Astrocyte (in vitro differentiated cells and primary cell): Measurements from ENCODE around the gene LYPLA2. TPM values are rescaled to one million over a fixed set of nuclear protein-coding genes. Genes with fewer than 3 reads are reported as not detected.

Experiments
- DNase-seq: peaks from one replicate; pipeline ENCODE4 v3.0.0-alpha.2; 2010; ENCODE audit warnings: low read depth
- FAIRE-seq: peaks from 2 replicates; lab custom pipeline; 2011; peaks lifted over from hg19 to GRCh38; lab: Jason Lieb, UNC
- H2AFZ ChIP-seq: 2 replicates; pipeline ENCODE4 v1.6.0; 2012; ENCODE audit warnings: low read depth, low read length, inconsistent platforms
- H3K27ac ChIP-seq: 2 replicates; pipeline ENCODE4 v1.5.1; 2011; ENCODE audit warnings: low read depth, low read length, inconsistent platforms
- H3K27me3 ChIP-seq: 2 replicates; pipeline ENCODE4 v1.6.0; 2011; ENCODE audit warnings: low read length, inconsistent platforms; ENCODE audit not compliant: insufficient read depth
- H3K36me3 ChIP-seq: 2 replicates; pipeline ENCODE4 v1.5.1; 2011; ENCODE audit warnings: low read length, inconsistent platforms; ENCODE audit not compliant: insufficient read depth
- H3K4me1 ChIP-seq: 2 replicates; pipeline ENCODE4 v1.5.1; 2011; ENCODE audit warnings: low read length, inconsistent platforms; ENCODE audit not compliant: insufficient read depth
- H3K4me2 ChIP-seq: 2 replicates; pipeline ENCODE4 v1.6.0; 2012; ENCODE audit warnings: low read length, inconsistent platforms
- H3K4me3 ChIP-seq: 2 replicates; pipeline ENCODE4 v1.5.1; 2011; ENCODE audit warnings: low read depth, mild to moderate bottlenecking, low read length, inconsistent platforms; ENCODE audit not compliant: insufficient read depth
- H3K79me2 ChIP-seq: 2 replicates; pipeline ENCODE4 v1.6.0; 2012; ENCODE audit warnings: mild to moderate bottlenecking, low read length, inconsistent platforms; ENCODE audit not compliant: insufficient read depth
- H3K9ac ChIP-seq: 2 replicates; pipeline ENCODE4 v1.6.0; 2012; ENCODE audit warnings: mild to moderate bottlenecking, low read length, inconsistent platforms
- H3K9me3 ChIP-seq: 2 replicates; pipeline ENCODE4 v1.5.1; 2012; ENCODE audit warnings: low read depth, mild to moderate bottlenecking, low read length, inconsistent platforms; ENCODE audit not compliant: insufficient read depth
- H4K20me1 ChIP-seq: 2 replicates; pipeline ENCODE4 v1.6.0; 2012; ENCODE audit warnings: low read length, inconsistent platforms; ENCODE audit not compliant: insufficient read depth
- H3K27ac Mint-ChIP-seq: one replicate; pipeline ENCODE4 v1.8.0; 2021; ENCODE audit warnings: mild to moderate bottlenecking, mixed read lengths; ENCODE audit not compliant: unreplicated experiment
- H3K27me3 Mint-ChIP-seq: one replicate; pipeline ENCODE4 v1.8.0; 2021; ENCODE audit warnings: low read depth, mixed read lengths; ENCODE audit not compliant: unreplicated experiment
- H3K36me3 Mint-ChIP-seq: one replicate; pipeline ENCODE4 v1.8.0; 2021; ENCODE audit warnings: low read depth, mixed read lengths; ENCODE audit not compliant: unreplicated experiment
- H3K4me1 Mint-ChIP-seq: one replicate; pipeline ENCODE4 v1.8.0; 2021; ENCODE audit warnings: low read depth, mixed read lengths; ENCODE audit not compliant: unreplicated experiment
- H3K4me3 Mint-ChIP-seq: one replicate; pipeline ENCODE4 v1.8.0; 2021; ENCODE audit warnings: mild to moderate bottlenecking, moderate library complexity, mixed read lengths; ENCODE audit not compliant: unreplicated experiment
- H3K9me3 Mint-ChIP-seq: one replicate; pipeline ENCODE4 v1.8.0; 2021; ENCODE audit warnings: mild to moderate bottlenecking, mixed read lengths; ENCODE audit not compliant: unreplicated experiment
- EZH2 ChIP-seq: IDR thresholded peaks from 2 replicates; pipeline ENCODE4 v1.6.1; 2012; ENCODE audit warnings: mild to moderate bottlenecking, low read length, inconsistent platforms; ENCODE audit not compliant: insufficient read depth
- total RNA-seq: library from RNA; stranded (reverse); gene quantifications from 2 replicates; pipeline ENCODE4 v1.2.1, GENCODE V29; 2021
- TF ChIP-seq, protein P1 (sequence below): IDR thresholded peaks from 2 replicates; pipeline ENCODE4 v1.5.1; 2011; ENCODE audit warnings: low read depth, mild to moderate bottlenecking, inconsistent platforms, low read length, moderate library complexity; ENCODE audit not compliant: insufficient read depth

LYPLA2 gene
- total RNA-seq, 1 donor from 2014 or later: 91.7 TPM

DNA sequence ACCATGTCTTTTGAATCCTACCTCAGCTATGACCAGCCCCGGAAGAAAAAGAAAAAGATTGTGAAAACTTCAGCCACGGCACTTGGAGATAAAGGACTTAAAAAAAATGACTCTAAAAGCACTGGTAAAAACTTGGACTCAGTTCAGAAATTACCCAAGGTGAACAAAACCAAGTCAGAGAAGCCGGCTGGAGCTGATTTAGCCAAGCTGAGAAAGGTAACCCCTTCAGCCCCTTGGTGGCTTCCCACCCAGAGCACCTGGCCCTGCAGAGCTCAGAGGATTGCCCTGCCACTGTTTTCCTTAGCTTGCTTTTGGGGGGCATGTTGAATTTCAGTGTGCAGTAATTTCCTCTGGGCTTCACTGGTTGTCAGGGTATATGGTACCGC is 39.1 kb upstream of the LYPLA2 start:
- Histone ChIP-seq H2AFZ (no peak overlapping the region), H3K9me3 (no peaks in the 10 kb centered on the region), H3K36me3 (peaks cover 66% of the 10 kb centered on the region), H3K27ac (no peak overlapping the region), H3K4me1 (peaks cover 6% of the 10 kb centered on the region), H3K9ac (no peak overlapping the region), H3K27me3 (no peaks in the 10 kb centered on the region), H4K20me1 (peaks cover 88% of the 10 kb centered on the region), H3K4me2 (no peak overlapping the region), H3K4me3 (no peak overlapping the region), H3K79me2 (peaks cover 48% of the 10 kb centered on the region)
- peaks cover 20% of the 10 kb centered on the region for H3K36me3 Mint-ChIP-seq
- FAIRE-seq: no peak
- no peak for DNase-seq
- peak overlapping the region; percentile 11 for H3K4me3 Mint-ChIP-seq
- TF ChIP-seq EZH2: no peak
- TF ChIP-seq, protein P1, sequence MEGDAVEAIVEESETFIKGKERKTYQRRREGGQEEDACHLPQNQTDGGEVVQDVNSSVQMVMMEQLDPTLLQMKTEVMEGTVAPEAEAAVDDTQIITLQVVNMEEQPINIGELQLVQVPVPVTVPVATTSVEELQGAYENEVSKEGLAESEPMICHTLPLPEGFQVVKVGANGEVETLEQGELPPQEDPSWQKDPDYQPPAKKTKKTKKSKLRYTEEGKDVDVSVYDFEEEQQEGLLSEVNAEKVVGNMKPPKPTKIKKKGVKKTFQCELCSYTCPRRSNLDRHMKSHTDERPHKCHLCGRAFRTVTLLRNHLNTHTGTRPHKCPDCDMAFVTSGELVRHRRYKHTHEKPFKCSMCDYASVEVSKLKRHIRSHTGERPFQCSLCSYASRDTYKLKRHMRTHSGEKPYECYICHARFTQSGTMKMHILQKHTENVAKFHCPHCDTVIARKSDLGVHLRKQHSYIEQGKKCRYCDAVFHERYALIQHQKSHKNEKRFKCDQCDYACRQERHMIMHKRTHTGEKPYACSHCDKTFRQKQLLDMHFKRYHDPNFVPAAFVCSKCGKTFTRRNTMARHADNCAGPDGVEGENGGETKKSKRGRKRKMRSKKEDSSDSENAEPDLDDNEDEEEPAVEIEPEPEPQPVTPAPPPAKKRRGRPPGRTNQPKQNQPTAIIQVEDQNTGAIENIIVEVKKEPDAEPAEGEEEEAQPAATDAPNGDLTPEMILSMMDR: no peak
- no peaks in the 10 kb centered on the region for H3K27me3 Mint-ChIP-seq
- H3K4me1 Mint-ChIP-seq: peaks cover 28% of the 10 kb centered on the region
- H3K9me3 Mint-ChIP-seq: no peaks in the 10 kb centered on the region
- H3K27ac Mint-ChIP-seq: no peak overlapping the region

DNA sequence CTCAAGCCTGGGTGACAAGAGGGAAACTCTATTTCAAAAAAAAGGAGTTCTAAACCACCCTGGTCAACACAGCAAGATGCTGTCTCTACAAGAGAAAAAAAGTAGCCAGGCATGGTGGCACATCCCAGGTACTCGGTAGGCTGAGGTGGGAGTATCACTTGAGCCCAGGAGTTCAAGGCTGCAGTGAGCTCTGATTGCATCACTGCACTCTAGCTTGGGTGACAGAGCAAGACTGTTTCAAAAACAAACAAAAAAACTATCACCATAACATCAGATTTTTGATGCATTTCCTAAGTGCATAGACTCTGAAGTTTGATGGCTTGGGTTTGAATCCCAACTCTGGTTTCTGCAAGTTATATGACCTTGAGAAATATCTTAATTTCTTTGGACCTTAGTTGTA is 38.0 kb upstream of the LYPLA2 start:
- Histone ChIP-seq H3K9ac (no peak overlapping the region), H3K27ac (no peak overlapping the region), H3K4me2 (no peak overlapping the region), H3K79me2 (peaks cover 37% of the 10 kb centered on the region), H3K4me3 (no peak overlapping the region), H3K27me3 (no peaks in the 10 kb centered on the region), H3K9me3 (no peaks in the 10 kb centered on the region), H2AFZ (no peak overlapping the region), H3K4me1 (peaks cover 7% of the 10 kb centered on the region), H3K36me3 (peaks cover 73% of the 10 kb centered on the region), H4K20me1 (peaks cover 83% of the 10 kb centered on the region)
- Mint-ChIP-seq H3K36me3 (peaks cover 20% of the 10 kb centered on the region), H3K4me1 (peaks cover 20% of the 10 kb centered on the region), H3K27ac (no peak overlapping the region), H3K27me3 (no peaks in the 10 kb centered on the region), H3K9me3 (no peaks in the 10 kb centered on the region), H3K4me3 (no peak overlapping the region)
- no peak for TF ChIP-seq EZH2
- TF ChIP-seq, protein P1: no peak
- DNase-seq (no peak), FAIRE-seq (no peak)

DNA sequence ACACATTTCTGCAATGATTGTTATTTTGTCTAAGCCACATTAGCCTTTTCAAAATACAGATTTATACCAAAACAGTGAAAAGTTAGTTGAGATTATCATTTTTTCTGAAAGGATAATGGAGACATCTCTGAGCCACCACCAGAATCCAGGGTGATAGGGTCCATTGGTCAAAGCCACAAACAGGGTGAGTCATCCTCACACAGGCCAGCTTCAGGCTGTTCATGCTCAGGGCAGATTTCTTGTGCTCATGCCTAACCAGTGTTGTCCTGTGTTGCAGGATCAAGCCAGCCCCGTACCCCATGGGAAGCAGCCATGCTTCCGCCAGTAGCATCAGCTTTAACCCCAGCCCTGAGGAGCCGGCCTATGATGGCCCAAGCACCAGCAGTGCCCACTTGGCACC is 34.3 kb upstream of the LYPLA2 start:
- Histone ChIP-seq H3K4me3 (no peak overlapping the region), H2AFZ (no peak overlapping the region), H3K4me1 (peaks cover 7% of the 10 kb centered on the region), H3K27ac (peak overlapping the region; percentile 14), H3K9me3 (no peaks in the 10 kb centered on the region), H3K9ac (no peak overlapping the region), H3K36me3 (peaks cover 89% of the 10 kb centered on the region), H3K79me2 (peaks cover 21% of the 10 kb centered on the region), H3K4me2 (no peak overlapping the region), H4K20me1 (peaks cover 87% of the 10 kb centered on the region), H3K27me3 (no peaks in the 10 kb centered on the region)
- Mint-ChIP-seq H3K4me1 (peaks cover 21% of the 10 kb centered on the region), H3K4me3 (no peak overlapping the region), H3K36me3 (peaks cover 22% of the 10 kb centered on the region), H3K27ac (peak overlapping the region; percentile 58), H3K9me3 (no peaks in the 10 kb centered on the region), H3K27me3 (no peaks in the 10 kb centered on the region)
- TF ChIP-seq EZH2: no peak
- TF ChIP-seq, protein P1: no peak
- DNase-seq: peak; percentile 45
- FAIRE-seq: no peak
